T follicular helper cell (primary cell): Measurements from ENCODE around the gene OOSP1.
"Not testable (repeated sequence)": the region's sequence is repeated elsewhere in the genome, so short reads cannot be mapped to it uniquely, and the experiment has no call there.

Experiments used
- DNase-seq: peaks from one replicate; pipeline ENCODE4 v3.0.0-alpha.2; 2020; ENCODE audit warnings: low read depth
- total RNA-seq, 2 experiments: gene quantifications; one replicate each; lab custom pipeline; 2026; lab: John Stamatoyannopoulos, UW

OOSP1 gene
- total RNA-seq, result 0 reads per million in 2 experiments

GRCh38 chr11:59938132-59938531, at the start of gene OOSP1:
Gene OOSP1, plus strand, starts transcription at chr11:59938432. Its CDS starts 23 bp downstream, at chr11:59938455.
- no peak for DNase-seq

GRCh38 chr11:59891781-59892181, 46.5 kb upstream of the OOSP1 start:
- DNase-seq, result no peak

- DNase-seq, result no peak
Observed at GRCh38 chr11:59894616-59895015, 43.6 kb upstream of the OOSP1 start.

- no peak for DNase-seq
Observed at GRCh38 chr11:59898046-59898445, 40.2 kb upstream of the OOSP1 start.

- DNase-seq, result no peak
Observed at GRCh38 chr11:59898650-59899049, 39.6 kb upstream of the OOSP1 start.

- no peak for DNase-seq
Observed at GRCh38 chr11:59899532-59899931, 38.7 kb upstream of the OOSP1 start.

- no peak for DNase-seq
Observed at GRCh38 chr11:59900366-59901126, 37.7 kb upstream of the OOSP1 start.

GRCh38 chr11:59901306-59901705, 36.9 kb upstream of the OOSP1 start:
- DNase-seq, result no peak

GRCh38 chr11:59903569-59903968, 34.7 kb upstream of the OOSP1 start:
- DNase-seq, result not testable (repeated sequence)

GRCh38 chr11:59918480-59918879, 19.8 kb upstream of the OOSP1 start:
- no peak for DNase-seq

- DNase-seq, result no peak
Observed at GRCh38 chr11:59918987-59919589, 19.1 kb upstream of the OOSP1 start.

GRCh38 chr11:59923813-59924212, 14.4 kb upstream of the OOSP1 start:
- no peak for DNase-seq

GRCh38 chr11:59931688-59932087, 6.5 kb upstream of the OOSP1 start:
- no peak for DNase-seq

GRCh38 chr11:59938718-59939117, 486 bp downstream of the OOSP1 start:
- DNase-seq, result no peak

- DNase-seq, result no peak
Observed at GRCh38 chr11:59939482-59939881, 1.2 kb downstream of the OOSP1 start.

GRCh38 chr11:59941091-59941490, 2.9 kb downstream of the OOSP1 start:
- no peak for DNase-seq

- DNase-seq, result no peak
Observed at GRCh38 chr11:59943997-59944714, 5.9 kb downstream of the OOSP1 start.

- DNase-seq, result no peak
Observed at GRCh38 chr11:59944720-59945119, 6.5 kb downstream of the OOSP1 start.

GRCh38 chr11:59953463-59954218, 15.4 kb downstream of the OOSP1 start:
- no peak for DNase-seq

GRCh38 chr11:59954219-59954847, 16.1 kb downstream of the OOSP1 start:
- DNase-seq, result no peak

- no peak for DNase-seq
Observed at GRCh38 chr11:59957094-59957493, 18.9 kb downstream of the OOSP1 start.
